ENCODE measurements around the gene MUC6.

Gene MUC6

GRCh38 chr11:1019321-1019910, 17.1 kb downstream of the MUC6 start:
- no peak for DNase-seq

- DNase-seq: no peak
Measured at GRCh38 chr11:1018091-1018490, 18.4 kb downstream of the MUC6 start.

GRCh38 chr11:1017269-1018005, 19.1 kb downstream of the MUC6 start:
- DNase-seq: peak; percentile 58

- peak; percentile 61 for DNase-seq
Measured at GRCh38 chr11:1016610-1017126, 19.9 kb downstream of the MUC6 start.

- DNase-seq: no peak
Measured at GRCh38 chr11:1015826-1016545, 20.5 kb downstream of the MUC6 start.

- DNase-seq: no peak
Measured at GRCh38 chr11:1015064-1015463, 21.5 kb downstream of the MUC6 start.

GRCh38 chr11:1014276-1014675, 22.2 kb downstream of the MUC6 start:
- no peak for DNase-seq

GRCh38 chr11:1013631-1013935, 22.9 kb downstream of the MUC6 start:
- DNase-seq: no peak

GRCh38 chr11:1012740-1013630, 23.5 kb downstream of the MUC6 start:
- no peak for DNase-seq

GRCh38 chr11:1012291-1012690, 24.2 kb downstream of the MUC6 start:
- no peak for DNase-seq

- no peak for DNase-seq
Measured at GRCh38 chr11:1011320-1011698, 25.2 kb downstream of the MUC6 start.

- no peak for DNase-seq
Measured at GRCh38 chr11:1010551-1011319, 25.8 kb downstream of the MUC6 start.

- no peak for DNase-seq
Measured at GRCh38 chr11:1009991-1010390, 26.5 kb downstream of the MUC6 start.

GRCh38 chr11:1009371-1009770, 27.1 kb downstream of the MUC6 start:
- DNase-seq: no peak

- no peak for DNase-seq
Measured at GRCh38 chr11:1008803-1009145, 27.7 kb downstream of the MUC6 start.

- no peak for DNase-seq
Measured at GRCh38 chr11:1008001-1008802, 28.3 kb downstream of the MUC6 start.

- DNase-seq: no peak
Measured at GRCh38 chr11:1007279-1007678, 29.2 kb downstream of the MUC6 start.

- no peak for DNase-seq
Measured at GRCh38 chr11:1006762-1007161, 29.8 kb downstream of the MUC6 start.

GRCh38 chr11:1005928-1006327, 30.6 kb downstream of the MUC6 start:
- no peak for DNase-seq

- no peak for DNase-seq
Measured at GRCh38 chr11:1003159-1003558, 33.4 kb downstream of the MUC6 start.

GRCh38 chr11:1002406-1002984, 34.0 kb downstream of the MUC6 start:
- DNase-seq: no peak

All from activated CD8-positive, alpha-beta memory T cell treated with anti-CD3 and anti-CD28 coated beads, Interleukin-2, amount 50 U/mL, for 48 hours (primary cell).